ENCODE results near the gene EYS.

The EYS gene

GRCh38 chr6:65707126-65707826 is at the start of gene EYS:
TSS of gene EYS (minus strand) at chr6:65707226. CDS start at chr6:65495410, 211,816 bp downstream.
- no peak within 1 kb of the TSS for H3K4me3 ChIP-seq (ENCODE audit: low read depth, low read length)
- TF ChIP-seq MAX (IDR thresholded peaks at IDR 0.05; ENCODE audit: low read depth, low read length) (no peak), POLR2A (IDR thresholded peaks at IDR 0.05; ENCODE audit: extremely low read depth, insufficient read length) (no peak), MYC (IDR thresholded peaks at IDR 0.05; ENCODE audit: low read depth, low read length) (no peak), CTCF (IDR thresholded peaks at IDR 0.05; ENCODE audit: low read depth, low read length) (no peak)
- DNase-seq (ENCODE audit: low read depth) = no peak

- DNase-seq (ENCODE audit: low read depth) = no peak
- TF ChIP-seq POLR2A (IDR thresholded peaks at IDR 0.05; ENCODE audit: extremely low read depth, insufficient read length) = no peak
- no peak for TF ChIP-seq CTCF (IDR thresholded peaks at IDR 0.05; ENCODE audit: low read depth, low read length)
- TF ChIP-seq MYC (IDR thresholded peaks at IDR 0.05; ENCODE audit: low read depth, low read length) = no peak
- TF ChIP-seq MAX (IDR thresholded peaks at IDR 0.05; ENCODE audit: low read depth, low read length) = no peak
- H3K4me3 ChIP-seq (ENCODE audit: low read depth, low read length) = no peak overlapping the region
Observed at GRCh38 chr6:65746302-65746701, 39.3 kb upstream of the EYS start.

- no peak overlapping the region for H3K4me3 ChIP-seq (ENCODE audit: low read depth, low read length)
- DNase-seq (ENCODE audit: low read depth) = no peak
- TF ChIP-seq CTCF (IDR thresholded peaks at IDR 0.05; ENCODE audit: low read depth, low read length) = no peak
- no peak for TF ChIP-seq MYC (IDR thresholded peaks at IDR 0.05; ENCODE audit: low read depth, low read length)
- TF ChIP-seq MAX (IDR thresholded peaks at IDR 0.05; ENCODE audit: low read depth, low read length) = no peak
- TF ChIP-seq POLR2A (IDR thresholded peaks at IDR 0.05; ENCODE audit: extremely low read depth, insufficient read length) = no peak
Observed at GRCh38 chr6:65745614-65746013, 38.6 kb upstream of the EYS start.

- no peak for DNase-seq (ENCODE audit: low read depth)
- TF ChIP-seq POLR2A (IDR thresholded peaks at IDR 0.05; ENCODE audit: extremely low read depth, insufficient read length) = no peak
- TF ChIP-seq MYC (IDR thresholded peaks at IDR 0.05; ENCODE audit: low read depth, low read length) = no peak
- TF ChIP-seq CTCF (IDR thresholded peaks at IDR 0.05; ENCODE audit: low read depth, low read length) = no peak
- no peak for TF ChIP-seq MAX (IDR thresholded peaks at IDR 0.05; ENCODE audit: low read depth, low read length)
Observed at GRCh38 chr6:65728879-65729479, 22.0 kb upstream of the EYS start.

GRCh38 chr6:65719101-65719500 is 12.1 kb upstream of the EYS start:
- H3K4me3 ChIP-seq (ENCODE audit: low read depth, low read length) = no peak overlapping the region
- TF ChIP-seq MAX (IDR thresholded peaks at IDR 0.05; ENCODE audit: low read depth, low read length) = 0 out of 2 replicates have a peak, but pooled peaks have one; percentile 10
- TF ChIP-seq MYC (IDR thresholded peaks at IDR 0.05; ENCODE audit: low read depth, low read length) = no peak
- DNase-seq (ENCODE audit: low read depth) = peak; percentile 28

More at GRCh38 chr6:65728879-65729479, 22.0 kb upstream of the EYS start:
- no peak overlapping the region for H3K4me3 ChIP-seq (ENCODE audit: low read depth, low read length)

- no peak for DNase-seq (ENCODE audit: low read depth)
- no peak overlapping the region for H3K4me3 ChIP-seq (ENCODE audit: low read depth, low read length)
- TF ChIP-seq MYC (IDR thresholded peaks at IDR 0.05; ENCODE audit: low read depth, low read length) (no peak), POLR2A (IDR thresholded peaks at IDR 0.05; ENCODE audit: extremely low read depth, insufficient read length) (no peak), MAX (IDR thresholded peaks at IDR 0.05; ENCODE audit: low read depth, low read length) (no peak), CTCF (IDR thresholded peaks at IDR 0.05; ENCODE audit: low read depth, low read length) (no peak)
Observed at GRCh38 chr6:65711531-65711930, 4.5 kb upstream of the EYS start.
